Measurements from ENCODE around the gene CNTNAP2. TPM values are rescaled to one million over a fixed set of nuclear protein-coding genes. Genes with fewer than 3 reads are reported as not detected.

CNTNAP2 gene
- total and polyA plus RNA-seq, 12 donors: 0.07 to 0.77 (median 0.24) TPM

DNA sequence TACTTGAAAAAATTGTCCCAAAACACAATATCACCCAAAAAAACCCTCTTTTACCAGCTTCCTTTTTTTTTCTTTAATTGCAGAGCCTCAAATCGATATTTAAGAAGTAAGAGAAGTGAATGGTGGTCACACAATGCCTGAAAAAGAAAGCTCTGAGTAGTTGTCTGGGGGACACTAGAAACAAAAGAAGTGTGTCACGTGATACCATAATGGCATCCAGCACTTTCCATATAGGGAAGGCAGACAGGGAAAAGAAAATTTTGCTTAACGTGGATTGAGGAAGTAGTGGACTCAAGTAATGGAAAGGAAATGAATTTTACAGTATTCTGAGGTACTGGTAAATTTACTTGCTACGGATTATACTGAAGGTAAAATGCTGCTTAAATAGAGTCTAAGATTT lies 1708.1 kb downstream of the CNTNAP2 start:
- no peaks in the 10 kb centered on the region for H3K36me3 ChIP-seq
- no peak for DNase-seq
- no peak overlapping the region for H3K4me3 ChIP-seq
- H3K9me3 ChIP-seq: peaks cover 0 to 10% (median 0%) of the 10 kb centered on the region in 11 donors
- WGBS, 2 donors: 66 to 71% methylated on average over 4 of the region's 4 CpGs
- H3K27me3 ChIP-seq: no peaks in the 10 kb centered on the region
- TF ChIP-seq, protein P1, sequence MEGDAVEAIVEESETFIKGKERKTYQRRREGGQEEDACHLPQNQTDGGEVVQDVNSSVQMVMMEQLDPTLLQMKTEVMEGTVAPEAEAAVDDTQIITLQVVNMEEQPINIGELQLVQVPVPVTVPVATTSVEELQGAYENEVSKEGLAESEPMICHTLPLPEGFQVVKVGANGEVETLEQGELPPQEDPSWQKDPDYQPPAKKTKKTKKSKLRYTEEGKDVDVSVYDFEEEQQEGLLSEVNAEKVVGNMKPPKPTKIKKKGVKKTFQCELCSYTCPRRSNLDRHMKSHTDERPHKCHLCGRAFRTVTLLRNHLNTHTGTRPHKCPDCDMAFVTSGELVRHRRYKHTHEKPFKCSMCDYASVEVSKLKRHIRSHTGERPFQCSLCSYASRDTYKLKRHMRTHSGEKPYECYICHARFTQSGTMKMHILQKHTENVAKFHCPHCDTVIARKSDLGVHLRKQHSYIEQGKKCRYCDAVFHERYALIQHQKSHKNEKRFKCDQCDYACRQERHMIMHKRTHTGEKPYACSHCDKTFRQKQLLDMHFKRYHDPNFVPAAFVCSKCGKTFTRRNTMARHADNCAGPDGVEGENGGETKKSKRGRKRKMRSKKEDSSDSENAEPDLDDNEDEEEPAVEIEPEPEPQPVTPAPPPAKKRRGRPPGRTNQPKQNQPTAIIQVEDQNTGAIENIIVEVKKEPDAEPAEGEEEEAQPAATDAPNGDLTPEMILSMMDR (IDR thresholded peaks at IDR 0.05): no peak
- no peak overlapping the region for H3K27ac ChIP-seq
- no peaks in the 10 kb centered on the region for H3K4me1 ChIP-seq
- intact Hi-C loops (cut with DNase I): no loop called here
- no peak for ATAC-seq

DNA sequence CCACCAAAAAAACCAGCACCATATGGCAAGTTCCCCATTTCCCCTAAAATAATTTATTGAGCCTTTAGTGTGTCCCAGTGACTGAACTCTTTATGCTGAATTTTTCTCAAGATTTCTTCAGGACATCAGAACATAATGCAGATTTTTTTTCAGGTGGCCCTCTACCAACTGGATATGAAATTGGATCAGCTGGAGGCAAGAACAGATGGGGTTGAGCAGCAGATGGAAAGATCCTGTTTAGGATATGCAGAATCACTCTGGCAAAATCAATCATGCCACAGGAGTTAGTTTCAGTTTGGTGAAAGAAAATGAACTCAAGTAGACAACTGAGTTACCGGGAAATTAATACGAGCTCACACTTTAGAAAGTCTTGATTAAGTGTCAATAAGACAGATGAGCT lies 1712.4 kb downstream of the CNTNAP2 start:
- TF ChIP-seq, protein P1 (IDR thresholded peaks at IDR 0.05): no peak
- H3K36me3 ChIP-seq: no peaks in the 10 kb centered on the region
- ATAC-seq (no peak), DNase-seq (no peak)
- intact Hi-C loops (cut with DNase I): no loop called here
- no peak overlapping the region for H3K4me3 ChIP-seq
- H3K27me3 ChIP-seq: no peaks in the 10 kb centered on the region
- H3K4me1 ChIP-seq: no peaks in the 10 kb centered on the region
- peaks cover 0 to 9% (median 0%) of the 10 kb centered on the region in 11 donors for H3K9me3 ChIP-seq
- 78 to 93% methylated on average over 2 of the region's 2 CpGs for WGBS, 2 donors
- no peak overlapping the region for H3K27ac ChIP-seq

DNA sequence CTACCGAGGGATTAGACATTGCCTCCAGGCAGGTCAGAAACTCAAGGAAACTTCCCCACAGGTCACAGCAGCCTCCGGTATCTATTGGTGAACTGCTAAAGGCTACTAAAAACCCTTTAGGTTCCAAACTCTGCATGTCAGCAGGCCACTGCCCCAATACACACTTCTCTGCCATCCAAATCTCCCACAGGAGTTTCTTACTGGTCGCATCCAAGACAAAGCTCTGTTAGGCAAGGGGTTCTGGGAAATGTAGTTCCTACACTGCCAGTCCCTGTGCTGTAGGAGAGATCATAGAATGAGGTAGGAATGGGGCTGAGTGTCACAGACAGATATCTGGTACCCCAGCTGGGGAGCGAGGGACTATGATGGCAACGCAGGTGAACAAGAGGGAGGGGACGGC lies 1717.0 kb downstream of the CNTNAP2 start:
- 65 to 68% methylated on average over 6 of the region's 6 CpGs for WGBS, 2 donors
- peaks cover 0 to 19% (median 7%) of the 10 kb centered on the region in 11 donors for H3K9me3 ChIP-seq
- no peaks in the 10 kb centered on the region for H3K27me3 ChIP-seq
- intact Hi-C loops (cut with DNase I): no loop called here
- H3K4me3 ChIP-seq: no peak overlapping the region
- no peak for ATAC-seq
- no peak overlapping the region for H3K27ac ChIP-seq
- DNase-seq: no peak
- TF ChIP-seq, protein P1 (IDR thresholded peaks at IDR 0.05): no peak
- no peaks in the 10 kb centered on the region for H3K4me1 ChIP-seq
- H3K36me3 ChIP-seq: no peaks in the 10 kb centered on the region

DNA sequence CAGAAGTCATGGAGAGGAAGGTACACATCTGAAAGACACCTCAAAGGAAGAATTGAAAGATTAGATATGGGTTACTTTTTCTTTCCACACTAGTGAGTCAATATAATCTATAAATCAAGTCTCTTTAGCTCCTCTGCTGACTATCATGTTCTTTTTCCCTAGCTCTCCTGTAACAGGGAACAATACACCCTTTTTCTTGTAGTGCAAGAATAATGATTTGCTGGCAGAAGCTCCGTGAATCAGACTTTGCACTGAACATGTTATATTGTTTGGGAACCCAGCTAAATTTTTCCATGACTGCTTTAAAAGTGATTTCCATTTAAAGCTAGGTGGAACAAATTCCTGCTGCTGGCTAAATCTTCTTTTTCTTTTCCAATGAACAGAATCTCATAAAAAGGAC lies 1717.4 kb downstream of the CNTNAP2 start:
- H3K4me1 ChIP-seq: no peaks in the 10 kb centered on the region
- ATAC-seq: no peak
- DNase-seq: no peak
- intact Hi-C loops (cut with DNase I): no loop called here
- no peaks in the 10 kb centered on the region for H3K36me3 ChIP-seq
- peaks cover 0 to 19% (median 8%) of the 10 kb centered on the region in 11 donors for H3K9me3 ChIP-seq
- 54 to 61% methylated on average over 1 of the region's 1 CpG for WGBS, 2 donors
- H3K4me3 ChIP-seq: no peak overlapping the region
- H3K27me3 ChIP-seq: no peaks in the 10 kb centered on the region
- H3K27ac ChIP-seq: no peak overlapping the region
- TF ChIP-seq, protein P1 (IDR thresholded peaks at IDR 0.05): no peak

Measured in heart right ventricle (tissue), 16 donors.